H1 (cell line): ENCODE data around the gene LCN6. TPM values are rescaled to one million over a fixed set of nuclear protein-coding genes. Genes with fewer than 3 reads are reported as not detected.

ENCODE experiments used
- CTCF ChIA-PET: fragments of 300-600 bp; sonication (Branson Sonifier 250); formaldehyde crosslinking; loops from one replicate; lab custom pipeline; 2021; ENCODE audit not compliant: partially characterized antibody; lab: Charles Lee
- POLR2A ChIA-PET: fragments of 300-600 bp; sonication (Branson Sonifier 250); formaldehyde crosslinking; loops from one replicate; lab custom pipeline; 2021; ENCODE audit warnings: inconsistent platforms; ENCODE audit not compliant: partially characterized antibody; lab: Charles Lee
- DNase-seq, 2 experiments: peaks; one replicate each; pipeline versions ENCODE4 v3.0.0 to v3.0.0-alpha.2; 2010 to 2022; ENCODE audit warnings: low spot score in 2 of 2, low read depth in 1 of 2, mixed read lengths in 1 of 2
- FAIRE-seq: peaks from 2 replicates; lab custom pipeline; 2011; peaks lifted over from hg19 to GRCh38; lab: Jason Lieb, UNC
- H2AFZ ChIP-seq: 2 replicates; pipeline ENCODE4 v1.8.1; 2012; ENCODE audit warnings: low read length, inconsistent platforms
- H2AK5ac ChIP-seq: 2 replicates; pipeline ENCODE4 v1.6.1; 2013; ENCODE audit warnings: low read depth, low read length
- H2BK120ac ChIP-seq: replicated peaks from 2 replicates; pipeline ENCODE3; 2013; ENCODE audit warnings: low read depth, low read length, inconsistent platforms
- H2BK12ac ChIP-seq: 2 replicates; pipeline ENCODE4 v1.6.1; 2013; ENCODE audit warnings: low read depth, low read length
- H2BK15ac ChIP-seq: 2 replicates; pipeline ENCODE4 v1.6.1; 2013; ENCODE audit warnings: low read length
- H2BK20ac ChIP-seq: 2 replicates; pipeline ENCODE4 v1.6.1; 2013; ENCODE audit warnings: low read length
- H2BK5ac ChIP-seq: 2 replicates; pipeline ENCODE4 v1.6.1; 2013; ENCODE audit warnings: low read depth, low read length
- H3K14ac ChIP-seq: 2 replicates; pipeline ENCODE4 v1.6.1; 2013; ENCODE audit warnings: inconsistent platforms; ENCODE audit not compliant: insufficient read length
- H3K18ac ChIP-seq: 2 replicates; pipeline ENCODE4 v1.6.1; 2013; ENCODE audit warnings: low read length; ENCODE audit errors: extremely low read depth
- H3K23ac ChIP-seq: 2 replicates; pipeline ENCODE4 v1.6.1; 2013; ENCODE audit warnings: inconsistent platforms; ENCODE audit not compliant: insufficient read length
- H3K23me2 ChIP-seq: 2 replicates; pipeline ENCODE4 v1.6.1; 2013; ENCODE audit warnings: low read depth, low read length
- H3K27ac ChIP-seq: 2 replicates; pipeline ENCODE4 v1.6.1; 2011; ENCODE audit warnings: low read depth, low read length, inconsistent platforms
- H3K27me3 ChIP-seq, 4 experiments: replicated peaks in 1 of 4; 1 replicate in 1 of 4; 2 replicates in 3 of 4; pipeline versions ENCODE4 v1.6.1 to v1.8.1; 2011 to 2013; ENCODE audit warnings: low read length in 3 of 4, mild to moderate bottlenecking in 3 of 4, inconsistent platforms in 2 of 4, mixed read lengths in 2 of 4, moderate library complexity in 1 of 4; ENCODE audit not compliant: control insufficient read depth in 3 of 4, insufficient read depth in 3 of 4; ENCODE audit errors: extremely low read depth in 1 of 4
- H3K36me3 ChIP-seq, 4 experiments: 2 replicates each; pipeline versions ENCODE4 v1.6.1 to v1.8.1; 2011 to 2013; ENCODE audit warnings: mild to moderate bottlenecking in 4 of 4, low read length in 3 of 4, moderate library complexity in 2 of 4, control low read depth in 1 of 4, inconsistent platforms in 1 of 4; ENCODE audit not compliant: insufficient read depth in 4 of 4, control insufficient read depth in 2 of 4
- H3K4ac ChIP-seq: replicated peaks from 2 replicates; pipeline ENCODE3; 2013; ENCODE audit warnings: low read length, low read depth, mixed read lengths, inconsistent platforms; ENCODE audit not compliant: insufficient read length
- H3K4me1 ChIP-seq, 4 experiments: replicated peaks in 1 of 4; 1 replicate in 1 of 4; 2 replicates in 3 of 4; pipeline versions ENCODE4 v1.6.1 to v1.8.1; 2011 to 2013; ENCODE audit warnings: low read length in 3 of 4, inconsistent platforms in 2 of 4, mixed read lengths in 1 of 4; ENCODE audit not compliant: insufficient read depth in 4 of 4, control insufficient read depth in 3 of 4
- H3K4me2 ChIP-seq, 2 experiments: 2 replicates each; pipeline versions ENCODE4 v1.6.1 to v1.8.1; 2011 to 2013; ENCODE audit warnings: low read depth in 2 of 2, low read length in 2 of 2, control low read depth in 1 of 2, inconsistent platforms in 1 of 2, mild to moderate bottlenecking in 1 of 2; ENCODE audit not compliant: insufficient read depth in 1 of 2
- H3K4me3 ChIP-seq, 4 experiments: fragments of 200-600, 300-600 bp in 1 of 4; sonication (generic), shearing (Covaris generic), sonication (Bioruptor Twin) in 1 of 4; 2 replicates each; pipeline versions ENCODE4 v1.5.1 to v1.8.1; 2011 to 2016; ENCODE audit warnings: low read length in 4 of 4, low read depth in 3 of 4, control low read depth in 2 of 4, inconsistent platforms in 2 of 4, mild to moderate bottlenecking in 2 of 4, mixed read lengths in 1 of 4, moderate library complexity in 1 of 4; ENCODE audit not compliant: insufficient read depth in 2 of 4; ENCODE audit errors: extremely low read depth in 1 of 4
- H3K56ac ChIP-seq: replicated peaks from 2 replicates; pipeline ENCODE3; 2013; ENCODE audit warnings: low read depth, mild to moderate bottlenecking, mixed read lengths, low read length, inconsistent platforms; ENCODE audit not compliant: insufficient read length
- H3K79me1 ChIP-seq: 2 replicates; pipeline ENCODE4 v1.6.1; 2013; ENCODE audit warnings: low read depth, low read length, control low read depth
- H3K79me2 ChIP-seq, 2 experiments: 2 replicates each; pipeline versions ENCODE4 v1.6.1 to v1.8.1; 2012 to 2013; ENCODE audit warnings: low read length in 2 of 2, mild to moderate bottlenecking in 2 of 2, inconsistent platforms in 1 of 2; ENCODE audit not compliant: insufficient read depth in 2 of 2, control insufficient read depth in 1 of 2
- H3K9ac ChIP-seq, 4 experiments: replicated peaks in 1 of 4; 1 replicate in 1 of 4; 2 replicates in 3 of 4; pipeline versions ENCODE4 v1.6.1 to v1.8.1; 2011 to 2013; ENCODE audit warnings: low read depth in 3 of 4, low read length in 3 of 4, control low read depth in 2 of 4, mild to moderate bottlenecking in 2 of 4, moderate library complexity in 2 of 4, inconsistent platforms in 1 of 4; ENCODE audit errors: extremely low read depth in 1 of 4
- H3K9me3 ChIP-seq, 2 experiments: 2 replicates each; pipeline versions ENCODE4 v1.6.1 to v1.8.1; 2012 to 2013; ENCODE audit warnings: mild to moderate bottlenecking in 2 of 2, moderate library complexity in 2 of 2, control low read depth in 1 of 2, inconsistent platforms in 1 of 2, low read depth in 1 of 2, low read length in 1 of 2, mixed read lengths in 1 of 2; ENCODE audit not compliant: insufficient read depth in 2 of 2
- H4K20me1 ChIP-seq, 2 experiments: replicated peaks in 1 of 2; 2 replicates each; pipeline versions ENCODE3 to v1.8.1; 2011 to 2013; ENCODE audit warnings: inconsistent platforms in 2 of 2, low read length in 2 of 2, mild to moderate bottlenecking in 1 of 2; ENCODE audit not compliant: insufficient read depth in 2 of 2, control insufficient read depth in 1 of 2
- H4K5ac ChIP-seq: 2 replicates; pipeline ENCODE4 v1.6.1; 2013; ENCODE audit warnings: low read length, low read depth, mixed read lengths, inconsistent platforms; ENCODE audit not compliant: insufficient read length
- H4K8ac ChIP-seq: 2 replicates; pipeline ENCODE4 v1.8.0; 2013; ENCODE audit warnings: mild to moderate bottlenecking, moderate library complexity, low read length, inconsistent platforms; ENCODE audit not compliant: insufficient read depth; ENCODE audit errors: extremely low read depth
- H4K91ac ChIP-seq: replicated peaks from 2 replicates; pipeline ENCODE3; 2013; ENCODE audit warnings: low read length, mixed read lengths, inconsistent platforms; ENCODE audit not compliant: insufficient read length
- E2F6 ChIP-seq: IDR thresholded peaks from 2 replicates; pipeline ENCODE4 v1.6.1; 2012; ENCODE audit warnings: inconsistent platforms
- POU5F1 ChIP-seq: IDR thresholded peaks from 2 replicates; pipeline ENCODE4 v1.6.1; 2011; ENCODE audit warnings: low read depth, mild to moderate bottlenecking, low read length, moderate library complexity
- RNF2 ChIP-seq: fragments of 200-900, 300-1000 bp; sonication (generic); IDR thresholded peaks from 2 replicates; pipeline ENCODE4 v1.7.1; 2016; ENCODE audit warnings: borderline replicate concordance, low read depth, mild to moderate bottlenecking, antibody characterized with exemption, low read length; ENCODE audit not compliant: poor library complexity, severe bottlenecking; ENCODE audit errors: missing control alignments
- TAF7 ChIP-seq: optimal IDR thresholded peaks from 2 replicates; pipeline ENCODE3; 2011; ENCODE audit warnings: low read depth, mild to moderate bottlenecking, inconsistent platforms, low read length, moderate library complexity, borderline replicate concordance
- ZNF274 ChIP-seq: IDR thresholded peaks from 2 replicates; pipeline ENCODE4 v1.7.0; 2012; ENCODE audit warnings: low read length, borderline replicate concordance; ENCODE audit errors: extremely low read depth
- WGBS, 2 experiments: shearing (Covaris generic) in 1 of 2; methylation state at CpG; one replicate each; pipeline versions ENCODE4 v1.1.6 to v1.1.7; 2013 to 2015; ENCODE audit warnings: low lambda C conversion rate in 2 of 2, mixed read lengths in 2 of 2, inconsistent platforms in 1 of 2, low coverage in 1 of 2, missing lambda C conversion rate in 1 of 2; ENCODE audit not compliant: insufficient replicate concordance in 2 of 2, insufficient coverage in 1 of 2, insufficient read length in 1 of 2; ENCODE audit errors: extremely low coverage in 1 of 2, missing lambda C conversion rate in 1 of 2; 5-methylcytosine and 5-hydroxymethylcytosine counted together
- polyA plus RNA-seq, 7 experiments: library from polyadenylated mRNA; depleted of rRNA in 3 of 7; stranded (reverse) in 5 of 7; unstranded in 2 of 7; fragments of >200 nt in 5 of 7; fragments of 200-250 nt in 2 of 7; gene quantifications; 1 replicate in 5 of 7; 2 replicates in 1 of 7; 4 replicates in 1 of 7; pipeline versions ENCODE4 v1.2.1 to v1.2.3, GENCODE V29; 2011 to 2013; ENCODE audit warnings: missing spikeins in 2 of 7, mixed read lengths in 2 of 7
- total RNA-seq: library from RNA; stranded (reverse); fragmentation: NEBNext Ultra II Directional; extraction: Animal tissue kit (Norgen Biotek cat#: 25700); gene quantifications from 2 replicates; pipeline ENCODE4 v1.2.1, GENCODE V29; 2021
- TF ChIP-seq, protein P1 (sequence below), 3 experiments: IDR thresholded peaks; 1 replicate in 2 of 3; 2 replicates in 1 of 3; pipeline versions ENCODE4 v1.5.1 to v1.6.1; 2011; ENCODE audit warnings: low read length in 3 of 3, mild to moderate bottlenecking in 3 of 3, inconsistent platforms in 2 of 3, low read depth in 1 of 3, moderate library complexity in 1 of 3; ENCODE audit not compliant: insufficient read depth in 1 of 3; ENCODE audit errors: control extremely low read depth in 1 of 3

LCN6 gene
- total and polyA plus RNA-seq, 2 of the 8 experiments (the other 6 are each of a cell fraction or from before 2014, with no cell fraction given), result not detected

DNA sequence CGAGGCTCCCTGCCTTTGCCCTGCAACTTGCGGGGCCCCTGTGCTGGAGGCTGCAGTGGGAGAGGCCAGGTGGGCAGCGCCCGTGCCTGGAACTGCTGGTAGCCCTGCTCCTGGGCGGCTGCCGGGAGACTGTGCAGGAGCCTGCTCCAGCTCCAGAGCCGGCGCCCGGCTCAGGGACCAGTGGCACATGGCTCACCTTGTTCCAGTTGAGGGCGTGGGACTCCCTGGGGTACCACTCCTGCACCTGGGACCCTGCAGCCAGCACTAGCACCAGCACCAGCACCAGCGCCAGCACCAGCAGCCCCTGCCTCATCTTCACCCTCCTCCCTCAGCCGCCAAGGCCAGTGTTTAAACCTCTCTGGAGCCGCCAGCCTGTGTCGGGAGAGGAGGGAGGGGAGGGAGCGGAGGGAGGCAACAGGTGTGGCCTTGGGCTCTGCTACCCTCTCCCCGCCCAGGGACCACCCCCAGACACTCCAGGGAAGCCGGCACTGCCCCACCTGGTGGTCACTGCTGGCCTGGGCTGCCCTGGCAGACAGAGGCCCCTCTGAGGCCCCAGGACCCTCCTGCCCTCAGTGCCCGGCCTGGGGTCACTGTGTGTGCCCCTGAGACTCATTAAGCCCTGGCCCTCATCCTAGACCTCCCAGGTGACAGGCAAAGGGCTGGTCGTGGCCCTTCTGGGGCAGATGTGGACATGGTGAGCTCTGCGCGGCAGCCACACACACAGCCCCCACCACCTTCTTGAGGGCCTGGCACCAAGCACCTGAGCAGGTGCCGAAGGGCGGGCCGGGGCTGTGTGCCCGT, 5.5 kb downstream of the LCN6 start, which contains the start of gene LCN10:
Gene LCN10, minus strand, starts transcription at position 350 of the 801 bp plus-strand sequence. Its CDS starts 37 bp downstream, at position 313.
- H3K23me2 ChIP-seq, result no peaks in the 10 kb centered on the region; the same call in 1 of the 2 replicates
- 0 out of 2 replicates have a peak within 1 kb of the TSS, but pooled peaks have one; percentile 80 for H2BK20ac ChIP-seq
- H2AK5ac ChIP-seq, result no peak within 1 kb of the TSS
- peak within 1 kb of the TSS; percentile 68; the same call in 1 of the 2 replicates for H2BK12ac ChIP-seq
- CTCF ChIA-PET, result interaction anchor here (0.6 to 4.8 kb wide), 10 partner anchors 8 to 41 kb away, joined by 3 to 36 read pairs (median 4); partner anchors contain the start of gene LCN8
- peaks cover 0 to 4% (median 0%) of the 10 kb centered on the region in 4 experiments; a peak in 2 of 7 replicates for H3K27me3 ChIP-seq
- FAIRE-seq (no peak), DNase-seq (peak in 1 of 2 experiments; percentile 89)
- H3K79me1 ChIP-seq, result no peaks in the 10 kb centered on the region
- H2BK5ac ChIP-seq, result no peak within 1 kb of the TSS
- H3K27ac ChIP-seq, result no peak within 1 kb of the TSS
- no peak within 1 kb of the TSS for H3K9ac ChIP-seq
- H3K14ac ChIP-seq, result no peak within 1 kb of the TSS
- H3K4me2 ChIP-seq, result peak within 1 kb of the TSS; percentile 23 to 57; a peak in 3 of 4 replicates
- H4K5ac ChIP-seq, result peak within 1 kb of the TSS; percentile 33
- H3K23ac ChIP-seq, result no peak within 1 kb of the TSS
- no peaks in the 10 kb centered on the region for H3K36me3 ChIP-seq
- H2BK120ac ChIP-seq, result no peak within 1 kb of the TSS
- POLR2A ChIA-PET, result interaction anchor here (1.2 to 11.7 kb wide), 4 partner anchors 13 to 23 kb away, joined by 3 to 137 read pairs (median 11); partner anchors contain the start of gene LCN8
- H4K20me1 ChIP-seq, result no peaks in the 10 kb centered on the region
- peak within 1 kb of the TSS; percentile 89 for H4K91ac ChIP-seq
- peak within 1 kb of the TSS; percentile 19 for H3K18ac ChIP-seq
- no peak within 1 kb of the TSS for H2AFZ ChIP-seq
- H3K4me3 ChIP-seq, result peak within 1 kb of the TSS in 2 of 4 experiments; percentile 19 to 47; a peak in 2 of 8 replicates
- H3K56ac ChIP-seq, result no peak within 1 kb of the TSS
- H4K8ac ChIP-seq, result peak within 1 kb of the TSS; percentile 51
- peaks cover 0 to 20% (median 8%) of the 10 kb centered on the region in 4 experiments; a peak in 6 of 7 replicates for H3K4me1 ChIP-seq
- no peaks in the 10 kb centered on the region for H3K79me2 ChIP-seq
- peak within 1 kb of the TSS; percentile 23 for H3K4ac ChIP-seq
- WGBS, 2 experiments, result 62% methylated on average over 14 of the region's 25 CpGs; no CpG with 5 or more reads in 1 of the 2 experiments
- no peaks in the 10 kb centered on the region; a peak in 1 of 4 replicates for H3K9me3 ChIP-seq
- peak within 1 kb of the TSS; percentile 75; the same call in 1 of the 2 replicates for H2BK15ac ChIP-seq
- TF ChIP-seq, protein P1, sequence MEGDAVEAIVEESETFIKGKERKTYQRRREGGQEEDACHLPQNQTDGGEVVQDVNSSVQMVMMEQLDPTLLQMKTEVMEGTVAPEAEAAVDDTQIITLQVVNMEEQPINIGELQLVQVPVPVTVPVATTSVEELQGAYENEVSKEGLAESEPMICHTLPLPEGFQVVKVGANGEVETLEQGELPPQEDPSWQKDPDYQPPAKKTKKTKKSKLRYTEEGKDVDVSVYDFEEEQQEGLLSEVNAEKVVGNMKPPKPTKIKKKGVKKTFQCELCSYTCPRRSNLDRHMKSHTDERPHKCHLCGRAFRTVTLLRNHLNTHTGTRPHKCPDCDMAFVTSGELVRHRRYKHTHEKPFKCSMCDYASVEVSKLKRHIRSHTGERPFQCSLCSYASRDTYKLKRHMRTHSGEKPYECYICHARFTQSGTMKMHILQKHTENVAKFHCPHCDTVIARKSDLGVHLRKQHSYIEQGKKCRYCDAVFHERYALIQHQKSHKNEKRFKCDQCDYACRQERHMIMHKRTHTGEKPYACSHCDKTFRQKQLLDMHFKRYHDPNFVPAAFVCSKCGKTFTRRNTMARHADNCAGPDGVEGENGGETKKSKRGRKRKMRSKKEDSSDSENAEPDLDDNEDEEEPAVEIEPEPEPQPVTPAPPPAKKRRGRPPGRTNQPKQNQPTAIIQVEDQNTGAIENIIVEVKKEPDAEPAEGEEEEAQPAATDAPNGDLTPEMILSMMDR (IDR thresholded peaks at IDR 0.05; ENCODE audit: control extremely low read depth in 1 of 3, insufficient read depth in 1 of 3, low read depth in 1 of 3, low read length in 3 of 3), result peak in 2 of 3 experiments; percentile 58 to 72; a peak in 3 of 4 replicates
- TF ChIP-seq POU5F1, result no peak
- TF ChIP-seq RNF2, result no peak
- TF ChIP-seq ZNF274, result no peak
- TF ChIP-seq E2F6, result peak; percentile 61
- no peak for TF ChIP-seq TAF7
